KMS-11 (cell line): ENCODE data around the gene VKORC1.

Experiments
- H2AFZ ChIP-seq: fragments of 200-600 bp; sonication (generic); 2 replicates; pipeline ENCODE4 v1.6.1; 2016; ENCODE audit warnings: antibody characterized with exemption, mixed run types, low read depth
- H3K27ac ChIP-seq: fragments of 200-600 bp; sonication (generic); 2 replicates; pipeline ENCODE4 v1.6.1; 2016; ENCODE audit warnings: mild to moderate bottlenecking, mixed run types
- H3K27me3 ChIP-seq: fragments of 200-600 bp; sonication (generic); 2 replicates; pipeline ENCODE4 v1.6.1; 2017; ENCODE audit warnings: mild to moderate bottlenecking, low read depth, mixed run types, moderate library complexity; ENCODE audit not compliant: insufficient read depth
- H3K36me3 ChIP-seq: fragments of 200-600 bp; sonication (generic); 2 replicates; pipeline ENCODE4 v1.6.1; 2017; ENCODE audit warnings: mild to moderate bottlenecking, mixed run types; ENCODE audit not compliant: insufficient read depth
- H3K4me1 ChIP-seq: fragments of 200-600 bp; sonication (generic); 2 replicates; pipeline ENCODE4 v1.6.1; 2016; ENCODE audit warnings: mild to moderate bottlenecking, low read depth, mixed run types; ENCODE audit not compliant: poor library complexity, severe bottlenecking
- H3K4me2 ChIP-seq: fragments of 200-600 bp; sonication (generic); 2 replicates; pipeline ENCODE4 v1.7.0; 2016; ENCODE audit warnings: mild to moderate bottlenecking, mixed run types
- H3K4me3 ChIP-seq: fragments of 200-600 bp; sonication (generic); IDR thresholded peaks from 2 replicates; pipeline ENCODE4 v1.6.1; 2017; ENCODE audit warnings: low read depth, low read length, mixed read lengths; ENCODE audit not compliant: insufficient read depth
- H3K79me2 ChIP-seq: fragments of 200-600 bp; sonication (generic); 2 replicates; pipeline ENCODE4 v1.6.1; 2016; ENCODE audit warnings: low read depth, mixed run types; ENCODE audit not compliant: insufficient read depth
- H3K9ac ChIP-seq: fragments of 200-600 bp; sonication (generic); 2 replicates; pipeline ENCODE4 v1.6.1; 2016; ENCODE audit warnings: mild to moderate bottlenecking, mixed run types
- H4K20me1 ChIP-seq: fragments of 200-600 bp; sonication (generic); 2 replicates; pipeline ENCODE4 v1.6.1; 2016; ENCODE audit warnings: mild to moderate bottlenecking, mixed run types; ENCODE audit not compliant: insufficient read depth
- CTCF ChIP-seq: fragments of 200-600 bp; sonication (generic); conservative IDR thresholded peaks from 2 replicates; pipeline ENCODE4 v1.6.1; 2017; ENCODE audit warnings: low read depth, mild to moderate bottlenecking, antibody characterized with exemption, low read length, moderate library complexity, mixed read lengths

Gene VKORC1

GRCh38 chr16:31114468-31114867 is 19.9 kb upstream of the VKORC1 start:
- H3K36me3 ChIP-seq = no peaks in the 10 kb centered on the region

GRCh38 chr16:31113121-31114120 is 18.8 kb upstream of the VKORC1 start:
- Histone ChIP-seq H3K36me3 (no peaks in the 10 kb centered on the region), H4K20me1 (no peaks in the 10 kb centered on the region), H3K9ac (no peak overlapping the region), H3K4me2 (no peak overlapping the region), H2AFZ (no peak overlapping the region), H3K27me3 (no peaks in the 10 kb centered on the region), H3K79me2 (peaks cover 19% of the 10 kb centered on the region), H3K27ac (no peak overlapping the region; the same call in 1 of the 2 replicates), H3K4me1 (peaks cover 3% of the 10 kb centered on the region), H3K4me3 (no peak overlapping the region)
- TF ChIP-seq CTCF = no peak

More at GRCh38 chr16:31114468-31114867, 19.9 kb upstream of the VKORC1 start:
- H3K9ac ChIP-seq = no peak overlapping the region
- H3K4me1 ChIP-seq = peaks cover 10% of the 10 kb centered on the region
- TF ChIP-seq CTCF = no peak
- H3K4me3 ChIP-seq = no peak overlapping the region
- H2AFZ ChIP-seq = no peak overlapping the region
- no peaks in the 10 kb centered on the region for H3K27me3 ChIP-seq
- no peaks in the 10 kb centered on the region for H4K20me1 ChIP-seq
- no peak overlapping the region for H3K4me2 ChIP-seq
- peaks cover 19% of the 10 kb centered on the region for H3K79me2 ChIP-seq
- no peak overlapping the region for H3K27ac ChIP-seq

- Histone ChIP-seq H3K27ac (no peak overlapping the region), H3K27me3 (no peaks in the 10 kb centered on the region), H2AFZ (no peak overlapping the region), H3K36me3 (no peaks in the 10 kb centered on the region), H3K9ac (no peak overlapping the region), H4K20me1 (no peaks in the 10 kb centered on the region), H3K4me3 (no peak overlapping the region), H3K4me1 (peaks cover 3% of the 10 kb centered on the region), H3K4me2 (no peak overlapping the region), H3K79me2 (peaks cover 14% of the 10 kb centered on the region)
- no peak for TF ChIP-seq CTCF
Measured at GRCh38 chr16:31112711-31113110, 18.1 kb upstream of the VKORC1 start.

- no peak for TF ChIP-seq CTCF
- H3K27ac ChIP-seq = no peak overlapping the region
- H3K4me3 ChIP-seq = no peak overlapping the region
- no peak overlapping the region for H2AFZ ChIP-seq
- H3K4me2 ChIP-seq = no peak overlapping the region
- no peaks in the 10 kb centered on the region for H3K36me3 ChIP-seq
- no peaks in the 10 kb centered on the region for H4K20me1 ChIP-seq
- peaks cover 14% of the 10 kb centered on the region for H3K79me2 ChIP-seq
- no peaks in the 10 kb centered on the region for H3K27me3 ChIP-seq
- peaks cover 9% of the 10 kb centered on the region for H3K4me1 ChIP-seq
- no peak overlapping the region for H3K9ac ChIP-seq
Measured at GRCh38 chr16:31111881-31112466, 17.4 kb upstream of the VKORC1 start.
